CD4-positive, alpha-beta T cell treated with Interleukin-17A for 1 hour (primary cell): ENCODE results near the gene TIMP2.
"Not testable (repeated sequence)": the region's sequence is repeated elsewhere in the genome, so short reads cannot be mapped to it uniquely, and the experiment has no call there.

Experiments used
- DNase-seq: peaks from one replicate; pipeline ENCODE4 v3.0.0-alpha.2; 2020

The TIMP2 gene

GRCh38 chr17:78929908-78930775 is 5.0 kb upstream of the TIMP2 start:
- no peak for DNase-seq

GRCh38 chr17:78925662-78926555 is 722 bp upstream of the TIMP2 start:
- DNase-seq, result no peak

DNA sequence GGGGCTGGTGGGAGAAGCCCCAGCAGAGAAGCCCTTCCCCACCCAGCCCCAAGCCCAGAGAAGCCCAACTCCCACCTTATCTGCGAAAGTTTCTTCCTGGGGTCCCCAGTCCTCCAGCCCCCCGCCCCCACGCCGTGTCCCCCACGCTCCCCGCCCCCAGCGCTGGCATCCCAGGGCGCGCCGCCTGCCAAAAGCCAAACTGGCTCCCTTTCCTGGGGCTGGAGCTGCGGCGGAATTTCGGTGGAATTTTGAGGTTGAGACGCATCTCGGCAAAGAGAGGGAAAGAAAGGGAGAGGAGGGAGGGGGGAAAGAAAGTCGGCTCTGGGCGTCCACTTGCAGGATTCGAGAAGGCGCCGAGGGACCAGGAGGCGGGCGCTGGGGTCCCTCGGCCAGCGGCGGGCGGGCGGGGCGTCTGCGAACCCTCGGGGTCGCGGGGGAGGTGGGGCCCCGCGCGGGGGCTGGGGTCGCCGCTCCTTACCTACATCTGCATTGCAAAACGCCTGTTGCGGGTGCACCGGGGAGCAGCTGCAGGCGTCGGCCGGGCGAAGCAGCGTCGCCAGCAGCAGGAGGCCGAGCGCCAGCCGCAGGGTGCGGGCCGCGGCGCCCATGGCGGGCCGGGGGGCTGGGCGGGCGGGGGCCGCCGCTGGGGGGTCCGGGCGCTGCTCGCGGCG is 571 bp downstream of the TIMP2 start:
- no peak for DNase-seq

DNA sequence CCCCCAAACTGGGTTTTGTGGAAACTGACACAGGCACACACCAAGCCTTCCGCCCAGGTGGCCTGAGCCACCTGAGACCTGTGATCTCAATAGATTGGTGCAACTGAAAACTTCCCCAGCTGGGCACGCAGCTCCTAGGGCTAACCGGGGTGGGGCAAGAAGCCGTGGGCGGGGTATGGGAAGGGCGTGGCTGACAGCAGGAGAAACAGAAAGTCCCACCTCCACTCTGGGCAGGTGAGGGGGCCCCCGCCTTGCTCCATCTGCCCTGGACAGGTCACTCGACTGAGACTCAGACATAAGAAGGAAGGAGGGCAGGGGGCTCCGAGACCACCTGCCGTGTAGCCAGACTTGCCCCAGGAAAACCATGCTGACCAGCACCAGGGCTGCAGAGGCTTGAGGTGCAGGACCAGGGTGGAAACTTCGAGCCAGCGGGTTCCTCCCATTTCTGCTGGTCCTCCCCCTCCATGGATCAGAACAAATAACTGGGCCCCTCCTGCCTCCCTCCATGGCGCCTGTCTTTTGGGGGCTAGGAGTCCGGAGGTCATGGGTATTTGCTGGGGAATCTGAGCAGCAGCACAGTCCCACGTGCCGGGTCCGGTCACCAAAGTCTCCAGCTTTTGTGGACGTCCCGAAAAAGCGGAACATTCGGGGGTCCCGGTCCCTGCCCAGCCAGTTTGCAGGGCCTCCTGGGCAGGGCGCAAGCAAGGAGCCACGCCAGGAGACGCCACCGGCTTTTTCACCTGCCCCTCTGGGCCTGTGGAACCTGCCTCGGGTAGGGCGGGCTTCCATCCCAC is 1.3 kb downstream of the TIMP2 start:
- peak; percentile 70 for DNase-seq

DNA sequence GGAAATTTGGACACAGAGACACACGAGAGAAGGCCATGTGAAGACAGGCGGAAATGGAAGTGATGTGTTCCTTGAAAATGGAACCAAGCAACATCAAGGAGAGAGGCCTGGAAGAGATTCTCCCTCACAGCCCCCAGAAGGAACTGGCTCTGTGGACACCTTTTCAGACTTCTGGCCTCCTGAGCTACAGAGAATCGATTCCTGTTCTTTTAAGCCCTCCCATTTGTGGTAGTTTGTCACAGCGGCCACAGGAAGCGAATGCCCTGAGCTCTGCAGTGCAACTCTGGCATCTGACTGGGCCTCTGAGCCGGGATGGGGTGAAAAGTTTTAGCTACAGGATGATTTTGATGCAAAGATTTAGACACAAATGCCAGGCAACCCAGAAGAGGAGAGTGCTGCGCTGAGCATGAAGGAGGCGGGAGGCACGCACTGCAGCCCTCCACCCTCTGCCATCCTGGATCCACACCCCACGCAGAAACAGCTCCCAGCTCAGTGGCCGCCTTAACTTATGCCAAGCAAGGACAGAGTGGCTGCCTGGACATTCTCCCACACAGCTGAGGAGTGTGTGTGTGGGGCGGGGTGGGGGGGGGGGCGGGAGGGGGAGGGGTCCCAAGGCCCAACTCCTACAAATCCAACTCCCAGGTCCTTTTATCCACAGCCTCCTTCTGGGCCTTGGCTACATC is 2.2 kb downstream of the TIMP2 start:
- no peak for DNase-seq

DNA sequence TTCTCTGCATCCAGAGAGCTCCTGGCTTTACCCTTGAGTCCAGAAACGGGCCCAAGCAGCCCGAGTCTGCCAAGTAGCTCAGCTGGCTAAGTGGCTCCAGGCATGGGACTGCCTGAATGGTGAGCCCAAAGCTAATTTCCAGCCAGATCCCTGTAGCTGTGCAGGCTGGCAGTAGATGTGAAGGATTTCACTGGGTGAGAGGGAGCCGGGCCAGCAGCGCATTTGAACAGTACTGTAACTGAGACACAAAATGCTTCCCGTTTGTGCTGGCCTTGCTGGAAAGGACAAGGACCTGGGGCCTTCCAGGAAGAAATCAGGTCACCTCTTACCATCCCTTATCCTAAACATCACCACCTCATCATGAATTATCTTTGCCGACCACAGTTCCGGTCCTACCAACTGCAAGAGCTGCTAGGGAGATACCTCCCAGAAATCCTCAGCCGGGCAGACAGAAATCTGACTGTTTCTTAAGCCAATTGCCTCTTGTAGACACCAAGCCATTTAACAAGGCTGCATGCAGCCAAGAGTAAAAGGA is 3.7 kb downstream of the TIMP2 start:
- no peak for DNase-seq

DNA sequence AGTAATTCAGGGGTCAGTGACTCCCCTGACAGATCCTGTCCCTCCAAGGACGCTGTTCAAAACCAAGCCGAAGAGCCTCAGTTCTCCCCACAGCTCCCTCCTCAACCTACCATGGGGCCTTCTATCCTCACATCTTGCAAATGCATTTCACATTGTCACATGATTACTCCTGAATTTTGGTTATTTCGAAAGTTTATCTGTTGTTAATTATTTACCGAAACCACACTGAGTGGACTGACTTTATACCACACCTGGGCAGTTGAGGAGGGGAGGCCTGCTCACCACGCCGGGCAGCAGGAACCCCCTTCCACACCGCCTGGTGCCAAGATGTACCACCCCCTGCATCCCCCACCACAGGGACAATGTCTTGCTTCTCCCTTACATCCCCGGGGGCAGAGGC is 4.7 kb downstream of the TIMP2 start:
- no peak for DNase-seq

GRCh38 chr17:78919861-78920450 is 5.2 kb downstream of the TIMP2 start:
- no peak for DNase-seq

DNA sequence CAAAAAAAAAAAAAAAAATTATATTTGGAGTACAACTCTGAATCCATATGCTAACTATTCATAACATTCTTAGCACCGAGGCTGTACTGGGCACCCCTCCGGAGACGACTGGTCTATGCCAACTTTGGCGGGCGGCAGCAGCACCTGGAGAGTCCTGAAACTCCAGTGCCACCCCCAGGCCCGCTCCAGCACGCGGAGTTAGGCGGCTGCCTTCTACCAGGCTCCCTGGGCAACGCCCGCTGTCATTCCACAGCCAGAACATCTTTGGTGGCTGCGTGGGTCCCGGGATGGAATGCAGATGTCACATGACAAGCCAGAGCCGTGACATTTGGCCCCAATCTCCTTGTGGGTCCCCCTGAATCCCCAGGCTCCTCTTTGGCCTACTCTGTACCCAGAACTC is 6.2 kb downstream of the TIMP2 start:
- DNase-seq, result no peak

GRCh38 chr17:78917451-78918275 is 7.5 kb downstream of the TIMP2 start:
- DNase-seq, result no peak

DNA sequence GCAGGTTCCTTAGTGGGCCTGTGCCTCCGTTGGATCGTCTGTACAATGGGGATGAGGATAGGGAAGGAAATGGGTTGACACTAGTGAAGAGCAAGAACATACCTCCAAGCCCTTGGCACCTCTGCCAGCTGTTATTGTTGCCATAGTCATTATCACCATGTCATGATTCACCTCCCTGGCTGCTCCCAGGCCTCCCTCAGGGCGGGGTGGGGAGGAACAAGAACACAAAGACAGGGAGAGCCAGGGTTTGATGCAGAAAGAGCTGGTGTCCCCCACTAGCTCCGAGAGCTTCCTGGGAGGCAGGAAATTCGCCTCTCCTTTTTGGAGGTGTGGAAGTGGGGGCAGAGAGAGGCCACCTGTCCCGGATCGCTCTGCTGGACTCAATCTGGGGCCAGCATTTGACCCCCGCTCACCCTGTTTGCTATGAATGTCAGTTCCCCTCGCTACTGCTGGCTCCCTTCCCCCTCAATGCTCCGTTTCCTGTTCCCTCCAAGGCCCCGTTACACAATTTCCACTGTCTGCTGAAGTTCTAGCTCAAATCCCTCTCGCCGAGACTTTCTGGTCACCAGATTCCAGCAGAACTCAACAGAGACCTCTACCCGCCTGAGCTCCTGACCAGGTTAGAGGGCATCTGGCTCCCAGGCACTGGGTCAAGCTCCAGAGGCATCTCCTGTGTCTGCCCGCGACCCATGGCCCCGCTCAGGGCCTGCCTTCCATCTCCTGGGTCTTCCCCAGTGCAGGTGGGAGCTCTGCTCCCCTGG is 9.1 kb downstream of the TIMP2 start:
- no peak for DNase-seq

- DNase-seq, result no peak
These were observed 12.1 kb downstream of the TIMP2 start for GRCh38 chr17:78913115-78913514.

DNA sequence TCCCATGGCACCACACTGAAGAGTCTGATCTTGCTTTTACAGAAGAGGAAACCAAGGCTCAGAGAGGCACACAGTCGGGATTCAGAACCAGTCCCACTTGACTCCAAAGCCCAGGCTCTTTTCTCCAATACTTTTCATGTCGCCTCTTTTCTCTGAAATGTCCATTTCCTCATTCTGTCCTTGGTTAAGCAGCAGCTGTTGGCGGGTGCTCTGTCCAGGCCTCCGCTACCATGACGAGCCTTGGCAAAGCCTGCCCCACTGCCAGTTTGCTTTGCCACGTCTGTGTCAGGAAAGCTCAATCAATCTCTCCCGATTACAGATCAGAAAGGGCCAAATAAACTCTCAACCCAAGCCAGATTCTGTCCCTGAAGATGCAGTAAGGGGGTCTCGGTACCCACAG is 13.1 kb downstream of the TIMP2 start:
- DNase-seq, result no peak

DNA sequence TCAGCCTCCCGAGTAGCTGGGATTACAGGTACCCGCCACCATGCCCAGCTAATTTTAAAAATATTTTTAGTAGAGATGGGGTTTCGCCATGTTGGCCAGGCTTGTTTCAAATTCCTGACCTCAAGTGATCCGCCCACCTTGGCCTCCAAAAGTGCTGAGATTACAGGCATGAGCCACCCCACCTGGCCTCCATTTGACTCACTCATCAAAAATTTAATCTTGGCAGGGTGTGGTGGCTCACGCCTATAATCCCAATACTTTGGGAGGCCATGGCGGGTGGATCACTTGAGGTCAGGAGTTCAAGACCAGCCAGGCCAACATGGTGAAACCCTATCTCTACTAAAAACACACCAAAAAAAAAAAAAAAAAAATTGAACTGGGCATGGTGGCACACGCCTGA is 13.6 kb downstream of the TIMP2 start:
- DNase-seq, result not testable (repeated sequence)

DNA sequence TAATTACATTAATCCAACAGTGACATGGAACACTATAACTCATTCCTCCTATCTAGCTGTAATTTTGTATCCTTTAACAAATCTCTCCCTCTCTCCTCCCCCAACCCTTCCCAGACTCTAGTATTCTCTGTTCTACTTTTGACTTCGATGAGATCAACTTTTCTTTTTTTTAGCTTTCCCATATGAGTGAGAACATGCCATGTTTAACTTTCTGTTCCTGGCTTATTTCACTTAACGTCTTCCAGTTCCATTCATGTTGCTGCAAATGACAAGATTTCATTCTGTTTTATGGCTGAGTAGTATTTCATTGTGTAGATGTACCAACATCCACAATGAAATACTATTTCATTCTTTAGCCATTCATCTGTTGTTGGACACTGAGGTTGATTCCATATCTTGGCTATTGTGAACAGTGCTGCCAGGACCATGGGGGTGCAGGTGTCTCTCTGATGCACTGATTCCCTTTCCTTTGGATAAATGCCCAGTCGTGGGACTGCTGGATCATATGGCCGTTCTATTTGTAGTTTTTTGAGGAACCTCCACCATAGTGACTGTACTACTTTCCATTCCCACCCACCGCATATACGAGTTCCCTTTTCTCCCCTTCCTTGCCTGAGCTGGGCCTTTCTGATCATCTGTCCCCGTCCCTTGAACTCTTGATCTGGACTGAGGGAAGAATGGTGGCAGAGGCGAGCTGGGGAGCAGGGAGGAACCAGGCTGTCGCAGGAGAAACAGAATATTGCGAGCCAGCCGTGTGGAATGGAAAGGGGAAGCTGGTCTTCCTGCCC is 14.5 kb downstream of the TIMP2 start:
- no peak for DNase-seq

GRCh38 chr17:78908426-78908825 is 16.8 kb downstream of the TIMP2 start:
- no peak for DNase-seq

GRCh38 chr17:78905541-78905940 is 19.6 kb downstream of the TIMP2 start:
- no peak for DNase-seq

GRCh38 chr17:78905116-78905515 is 20.1 kb downstream of the TIMP2 start:
- no peak for DNase-seq

- DNase-seq, result no peak
These were observed 20.8 kb downstream of the TIMP2 start for GRCh38 chr17:78904371-78904770.
